K562 (cell line): ENCODE results near the gene C12orf60. TPM values are rescaled to one million over a fixed set of nuclear protein-coding genes. Genes with fewer than 3 reads are reported as not detected.
A peak's percentile ranks its signal among the peaks of the same experiment; 100 is the strongest.

Source experiments
- ARID1B ChIP-seq: fragments of 450-650 bp; IDR thresholded peaks from 2 replicates; pipeline ENCODE4 v1.6.1; 2016; ENCODE audit warnings: antibody characterized with exemption, mild to moderate bottlenecking, inconsistent platforms
- CEBPB ChIP-seq: fragments of 450-650 bp; IDR thresholded peaks from 2 replicates; pipeline ENCODE4 v1.6.1; 2016; ENCODE audit warnings: missing genetic modification characterization, missing compliant biosample characterization
- CEBPG ChIP-seq, 3 experiments: fragments of 200-800 bp in 1 of 3; sonication (Bioruptor generic) in 1 of 3; sonication (generic) in 1 of 3; formaldehyde crosslinking in 1 of 3; IDR thresholded peaks in 2 of 3; conservative IDR thresholded peaks in 1 of 3; 2 replicates each; pipeline versions ENCODE4 v1.6.1 to v1.8.0; 2016 to 2022; ENCODE audit warnings: missing compliant biosample characterization in 2 of 3, missing genetic modification characterization in 2 of 3, mild to moderate bottlenecking in 1 of 3, missing genetic modification reagents in 1 of 3
- FOXA1 ChIP-seq: fragments of 450-650 bp; IDR thresholded peaks from 2 replicates; pipeline ENCODE4 v1.6.1; 2016; ENCODE audit warnings: mild to moderate bottlenecking, borderline replicate concordance
- MEIS2 ChIP-seq: fragments of 450-650 bp; IDR thresholded peaks from 2 replicates; pipeline ENCODE4 v1.6.1; 2014; ENCODE audit warnings: mild to moderate bottlenecking; ENCODE audit not compliant: partially characterized antibody
- MTA1 ChIP-seq: fragments of 450-650 bp; IDR thresholded peaks from 2 replicates; pipeline ENCODE4 v1.6.1; 2017; ENCODE audit warnings: borderline replicate concordance
- SMARCE1 ChIP-seq: fragments of 450-650 bp; IDR thresholded peaks from 2 replicates; pipeline ENCODE4 v1.7.1; 2016; ENCODE audit warnings: mild to moderate bottlenecking
- polyA plus RNA-seq, 8 experiments: library from polyadenylated mRNA; depleted of rRNA in 4 of 8; stranded (reverse) in 5 of 8; unstranded in 3 of 8; fragments of >200 nt; fragmentation: Nextera tagmentation in 2 of 8; fragmentation: Illumina TruSeq in 1 of 8; extraction: Ambion mirVana in 2 of 8; extraction: Trizol in 1 of 8; gene quantifications; 2 replicates each; pipeline versions ENCODE4 v1.2.1 to v1.2.3, GENCODE V29; 2011 to 2014; ENCODE audit warnings: inconsistent platforms in 1 of 8, missing spikeins in 1 of 8
- total RNA-seq, 7 experiments: library from RNA; depleted of rRNA in 6 of 7; stranded (reverse); fragments of >200 nt in 6 of 7; fragmentation: Illumina TruSeq in 2 of 7; extraction: Trizol in 2 of 7; gene quantifications; 2 replicates each; pipeline versions ENCODE4 v1.2.1 to v1.2.3, GENCODE V29; 2011 to 2021; ENCODE audit warnings: low replicate concordance in 1 of 7
- TF ChIP-seq, protein P1 (sequence below): fragments of 200-400 bp; formaldehyde crosslinking; IDR thresholded peaks from 2 replicates; pipeline ENCODE4 v1.6.1; 2017; ENCODE audit warnings: mild to moderate bottlenecking, low read depth, low read length, moderate library complexity

The C12orf60 gene
- total and polyA plus RNA-seq, 9 of the 15 experiments (the other 6 are each of a cell fraction or from before 2014, with no cell fraction given), result 0.41 to 4.4 (median 2.5) TPM

- no peak for TF ChIP-seq FOXA1
- TF ChIP-seq CEBPG (CRISPR knock-in tag; IDR thresholded peaks at IDR 0.05), result no peak
- TF ChIP-seq CEBPG (tag; conservative IDR thresholded peaks at IDR 0.05 in 1 of 2, IDR thresholded peaks at IDR 0.05 in 1 of 2), result peak in 1 of 2 experiments; percentile 87; a peak in 3 of 4 replicates
- TF ChIP-seq ARID1B, result peak; percentile 71
- TF ChIP-seq SMARCE1, result peak; percentile 80
- peak; percentile 7 for TF ChIP-seq MEIS2
- peak; percentile 66 for TF ChIP-seq CEBPB (tag)
- no peak for TF ChIP-seq MTA1
- TF ChIP-seq, protein P1, sequence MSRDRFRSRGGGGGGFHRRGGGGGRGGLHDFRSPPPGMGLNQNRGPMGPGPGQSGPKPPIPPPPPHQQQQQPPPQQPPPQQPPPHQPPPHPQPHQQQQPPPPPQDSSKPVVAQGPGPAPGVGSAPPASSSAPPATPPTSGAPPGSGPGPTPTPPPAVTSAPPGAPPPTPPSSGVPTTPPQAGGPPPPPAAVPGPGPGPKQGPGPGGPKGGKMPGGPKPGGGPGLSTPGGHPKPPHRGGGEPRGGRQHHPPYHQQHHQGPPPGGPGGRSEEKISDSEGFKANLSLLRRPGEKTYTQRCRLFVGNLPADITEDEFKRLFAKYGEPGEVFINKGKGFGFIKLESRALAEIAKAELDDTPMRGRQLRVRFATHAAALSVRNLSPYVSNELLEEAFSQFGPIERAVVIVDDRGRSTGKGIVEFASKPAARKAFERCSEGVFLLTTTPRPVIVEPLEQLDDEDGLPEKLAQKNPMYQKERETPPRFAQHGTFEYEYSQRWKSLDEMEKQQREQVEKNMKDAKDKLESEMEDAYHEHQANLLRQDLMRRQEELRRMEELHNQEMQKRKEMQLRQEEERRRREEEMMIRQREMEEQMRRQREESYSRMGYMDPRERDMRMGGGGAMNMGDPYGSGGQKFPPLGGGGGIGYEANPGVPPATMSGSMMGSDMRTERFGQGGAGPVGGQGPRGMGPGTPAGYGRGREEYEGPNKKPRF, result no peak
Observed at GRCh38 chr12:14836336-14837210, 33.1 kb downstream of the C12orf60 start (continued).
